ENCODE results near the gene IPCEF1.

Gene IPCEF1

GRCh38 chr6:154289818-154290508, 66.6 kb downstream of the IPCEF1 start:
- no peak for FAIRE-seq

- no peak for FAIRE-seq
Measured at GRCh38 chr6:154285826-154286225, 70.8 kb downstream of the IPCEF1 start.

- no peak for FAIRE-seq
Measured at GRCh38 chr6:154284313-154284853, 72.2 kb downstream of the IPCEF1 start.

- no peak for FAIRE-seq
Measured at GRCh38 chr6:154280521-154280920, 76.1 kb downstream of the IPCEF1 start.

- FAIRE-seq = no peak
Measured at GRCh38 chr6:154277629-154278017, 79.0 kb downstream of the IPCEF1 start.

GRCh38 chr6:154276810-154277628, 79.6 kb downstream of the IPCEF1 start:
- FAIRE-seq = peak; percentile 99

- FAIRE-seq = no peak
Measured at GRCh38 chr6:154274168-154274567, 82.4 kb downstream of the IPCEF1 start.

GRCh38 chr6:154268486-154268885, 88.1 kb downstream of the IPCEF1 start:
- no peak for FAIRE-seq

- no peak for FAIRE-seq
Measured at GRCh38 chr6:154267508-154268106, 89.0 kb downstream of the IPCEF1 start.

- FAIRE-seq = no peak
Measured at GRCh38 chr6:154266560-154267099, 90.0 kb downstream of the IPCEF1 start.

GRCh38 chr6:154261688-154262397, 94.8 kb downstream of the IPCEF1 start:
- no peak for FAIRE-seq

- FAIRE-seq = no peak
Measured at GRCh38 chr6:154258064-154258757, 98.4 kb downstream of the IPCEF1 start.

- no peak for FAIRE-seq
Measured at GRCh38 chr6:154257067-154257466, 99.5 kb downstream of the IPCEF1 start.

- FAIRE-seq = no peak
Measured at GRCh38 chr6:154252678-154253077, 103.9 kb downstream of the IPCEF1 start.

GRCh38 chr6:154251116-154251515, 105.5 kb downstream of the IPCEF1 start:
- FAIRE-seq = no peak

- FAIRE-seq = no peak
Measured at GRCh38 chr6:154249499-154250298, 106.9 kb downstream of the IPCEF1 start.

- FAIRE-seq = no peak
Measured at GRCh38 chr6:154247119-154247861, 109.3 kb downstream of the IPCEF1 start.

- no peak for FAIRE-seq
Measured at GRCh38 chr6:154246723-154247118, 109.9 kb downstream of the IPCEF1 start.

- no peak for FAIRE-seq
Measured at GRCh38 chr6:154245506-154245905, 111.1 kb downstream of the IPCEF1 start.
